ENCODE results near the gene SPECC1. TPM values are rescaled to one million over a fixed set of nuclear protein-coding genes. Genes with fewer than 3 reads are reported as not detected.

SPECC1 gene
- total RNA-seq, 1 donor from 2014 or later: 76.4 TPM

GRCh38 chr17:20279631-20280030 is 270.5 kb downstream of the SPECC1 start:
- intact Hi-C loops (cut with DNase I): no loop called here
- no peak overlapping the region for H3K27ac ChIP-seq
- no peak overlapping the region for H3K4me3 ChIP-seq
- H3K4me1 ChIP-seq: peaks cover 0 to 13% of the 10 kb centered on the region in 2 donors
- TF ChIP-seq, protein P1, sequence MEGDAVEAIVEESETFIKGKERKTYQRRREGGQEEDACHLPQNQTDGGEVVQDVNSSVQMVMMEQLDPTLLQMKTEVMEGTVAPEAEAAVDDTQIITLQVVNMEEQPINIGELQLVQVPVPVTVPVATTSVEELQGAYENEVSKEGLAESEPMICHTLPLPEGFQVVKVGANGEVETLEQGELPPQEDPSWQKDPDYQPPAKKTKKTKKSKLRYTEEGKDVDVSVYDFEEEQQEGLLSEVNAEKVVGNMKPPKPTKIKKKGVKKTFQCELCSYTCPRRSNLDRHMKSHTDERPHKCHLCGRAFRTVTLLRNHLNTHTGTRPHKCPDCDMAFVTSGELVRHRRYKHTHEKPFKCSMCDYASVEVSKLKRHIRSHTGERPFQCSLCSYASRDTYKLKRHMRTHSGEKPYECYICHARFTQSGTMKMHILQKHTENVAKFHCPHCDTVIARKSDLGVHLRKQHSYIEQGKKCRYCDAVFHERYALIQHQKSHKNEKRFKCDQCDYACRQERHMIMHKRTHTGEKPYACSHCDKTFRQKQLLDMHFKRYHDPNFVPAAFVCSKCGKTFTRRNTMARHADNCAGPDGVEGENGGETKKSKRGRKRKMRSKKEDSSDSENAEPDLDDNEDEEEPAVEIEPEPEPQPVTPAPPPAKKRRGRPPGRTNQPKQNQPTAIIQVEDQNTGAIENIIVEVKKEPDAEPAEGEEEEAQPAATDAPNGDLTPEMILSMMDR (IDR thresholded peaks at IDR 0.05): no peak
- no peaks in the 10 kb centered on the region for H3K27me3 ChIP-seq
- no peak for DNase-seq (ENCODE audit: low spot score in 2 of 2)
- no peaks in the 10 kb centered on the region for H3K36me3 ChIP-seq
- H3K9me3 ChIP-seq: no peaks in the 10 kb centered on the region

DNA sequence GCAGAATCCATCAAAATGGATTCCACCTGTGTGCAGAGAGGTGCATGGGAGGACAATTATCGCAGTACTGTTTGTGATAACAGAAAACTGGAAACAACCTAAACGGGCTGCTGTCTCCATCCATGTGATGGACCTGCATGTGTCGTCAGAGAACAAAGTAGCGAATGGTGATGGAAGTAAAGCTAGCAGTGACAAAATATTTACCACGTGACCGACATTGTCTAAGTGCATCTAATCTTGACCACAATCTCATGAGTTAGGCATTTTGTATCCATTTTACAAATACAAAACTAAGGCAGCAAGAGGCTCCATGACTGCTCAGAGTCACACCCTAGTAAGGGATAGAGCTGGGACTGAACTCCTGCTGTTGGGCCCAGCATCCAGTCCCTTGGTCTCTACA is 270.9 kb downstream of the SPECC1 start:
- Histone ChIP-seq H3K9me3 (no peaks in the 10 kb centered on the region), H3K4me1 (peaks cover 0 to 13% of the 10 kb centered on the region in 2 donors), H3K36me3 (no peaks in the 10 kb centered on the region), H3K27me3 (no peaks in the 10 kb centered on the region), H3K4me3 (no peak overlapping the region), H3K27ac (no peak overlapping the region)
- intact Hi-C loops (cut with DNase I): no loop called here
- no peak for DNase-seq (ENCODE audit: low spot score in 2 of 2)
- TF ChIP-seq, protein P1 (IDR thresholded peaks at IDR 0.05): no peak

GRCh38 chr17:20280851-20281250 is 271.7 kb downstream of the SPECC1 start:
- TF ChIP-seq, protein P1 (IDR thresholded peaks at IDR 0.05): no peak

DNA sequence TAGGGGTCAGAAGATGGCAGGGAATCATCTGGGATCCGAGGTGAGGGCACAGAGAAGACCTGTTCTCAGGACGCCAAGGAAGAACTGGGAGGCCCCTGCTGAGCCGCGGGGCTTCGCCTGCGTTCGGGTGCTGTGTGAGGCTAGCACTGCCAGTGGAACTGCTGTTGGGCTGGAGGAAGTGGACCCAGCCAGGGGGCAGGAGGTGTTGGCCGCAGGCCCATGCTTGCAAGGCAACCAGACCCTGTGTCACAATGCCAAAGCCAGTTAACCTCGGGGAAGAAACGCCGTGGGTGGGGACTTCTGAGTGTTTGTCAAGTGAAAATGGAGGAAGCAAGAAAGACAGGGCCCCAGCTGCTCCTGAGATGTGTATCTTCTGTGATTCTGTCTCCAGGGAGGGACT is 272.7 kb downstream of the SPECC1 start:
- H3K4me1 ChIP-seq: peaks cover 0 to 11% of the 10 kb centered on the region in 2 donors
- H3K27ac ChIP-seq: peak overlapping the region; percentile 44 to 57
- intact Hi-C loops (cut with DNase I): no loop called here
- H3K4me3 ChIP-seq: no peak overlapping the region
- H3K27me3 ChIP-seq: no peaks in the 10 kb centered on the region
- no peaks in the 10 kb centered on the region for H3K36me3 ChIP-seq
- DNase-seq (ENCODE audit: low spot score in 2 of 2): peak; percentile 16 to 73
- TF ChIP-seq, protein P1 (IDR thresholded peaks at IDR 0.05): no peak
- no peaks in the 10 kb centered on the region for H3K9me3 ChIP-seq

More at GRCh38 chr17:20280851-20281250, 271.7 kb downstream of the SPECC1 start:
- no peak for DNase-seq (ENCODE audit: low spot score in 2 of 2)
- Histone ChIP-seq H3K4me1 (peaks cover 0 to 13% of the 10 kb centered on the region in 2 donors), H3K9me3 (no peaks in the 10 kb centered on the region), H3K4me3 (no peak overlapping the region), H3K27me3 (no peaks in the 10 kb centered on the region), H3K36me3 (no peaks in the 10 kb centered on the region), H3K27ac (peak overlapping the region in 1 of 2 donors; percentile 30)
- intact Hi-C loops (cut with DNase I): no loop called here

GRCh38 chr17:20282526-20283308 is 273.6 kb downstream of the SPECC1 start:
- H3K27ac ChIP-seq: peak overlapping the region in 1 of 2 donors; percentile 44
- DNase-seq (ENCODE audit: low spot score in 2 of 2): no peak
- H3K4me3 ChIP-seq: no peak overlapping the region
- TF ChIP-seq, protein P1 (IDR thresholded peaks at IDR 0.05): no peak
- H3K36me3 ChIP-seq: no peaks in the 10 kb centered on the region
- no peaks in the 10 kb centered on the region for H3K27me3 ChIP-seq
- intact Hi-C loops (cut with DNase I): no loop called here
- H3K9me3 ChIP-seq: no peaks in the 10 kb centered on the region
- H3K4me1 ChIP-seq: peaks cover 0 to 11% of the 10 kb centered on the region in 2 donors

All from ascending aorta (tissue), 2 donors.